OCI-LY3 (cell line): ENCODE results near the gene FCN2.

Source experiments
- EZH2phosphoT487 ChIP-seq: fragments of 200-600 bp; shearing (Covaris generic); IDR thresholded peaks from 2 replicates; pipeline ENCODE4 v1.6.1; 2018; ENCODE audit warnings: antibody characterized with exemption, mixed run types, low read depth
- TF ChIP-seq, protein P1 (sequence below): fragments of 200-600, 300-600 bp; sonication (generic); IDR thresholded peaks from 2 replicates; pipeline ENCODE4 v1.5.1; 2014; ENCODE audit warnings: antibody characterized with exemption, low read length, low read depth

DNA sequence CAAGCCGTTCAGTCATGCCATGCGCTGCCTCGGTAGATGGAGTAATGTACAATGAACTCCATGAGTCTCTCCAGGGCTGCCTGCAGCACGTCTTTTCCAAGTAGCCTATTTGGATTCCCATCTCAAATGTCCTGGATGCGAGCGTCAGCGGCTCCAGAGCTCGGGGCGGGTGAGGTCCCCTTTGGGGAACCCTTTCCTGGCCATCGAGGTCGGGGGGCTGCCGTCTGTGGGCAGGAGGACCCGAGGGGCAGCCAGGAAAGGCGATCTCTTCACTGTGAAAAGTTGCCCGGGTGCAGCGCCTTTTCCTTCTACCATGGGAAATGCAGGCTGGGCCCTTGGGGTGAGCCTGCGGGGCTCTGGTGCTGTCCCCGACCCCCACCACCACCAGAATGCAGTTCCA, 36.9 kb upstream of the FCN2 start:
- TF ChIP-seq, protein P1, sequence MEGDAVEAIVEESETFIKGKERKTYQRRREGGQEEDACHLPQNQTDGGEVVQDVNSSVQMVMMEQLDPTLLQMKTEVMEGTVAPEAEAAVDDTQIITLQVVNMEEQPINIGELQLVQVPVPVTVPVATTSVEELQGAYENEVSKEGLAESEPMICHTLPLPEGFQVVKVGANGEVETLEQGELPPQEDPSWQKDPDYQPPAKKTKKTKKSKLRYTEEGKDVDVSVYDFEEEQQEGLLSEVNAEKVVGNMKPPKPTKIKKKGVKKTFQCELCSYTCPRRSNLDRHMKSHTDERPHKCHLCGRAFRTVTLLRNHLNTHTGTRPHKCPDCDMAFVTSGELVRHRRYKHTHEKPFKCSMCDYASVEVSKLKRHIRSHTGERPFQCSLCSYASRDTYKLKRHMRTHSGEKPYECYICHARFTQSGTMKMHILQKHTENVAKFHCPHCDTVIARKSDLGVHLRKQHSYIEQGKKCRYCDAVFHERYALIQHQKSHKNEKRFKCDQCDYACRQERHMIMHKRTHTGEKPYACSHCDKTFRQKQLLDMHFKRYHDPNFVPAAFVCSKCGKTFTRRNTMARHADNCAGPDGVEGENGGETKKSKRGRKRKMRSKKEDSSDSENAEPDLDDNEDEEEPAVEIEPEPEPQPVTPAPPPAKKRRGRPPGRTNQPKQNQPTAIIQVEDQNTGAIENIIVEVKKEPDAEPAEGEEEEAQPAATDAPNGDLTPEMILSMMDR = no peak
- TF ChIP-seq EZH2phosphoT487 = no peak
